Measurements from ENCODE around the gene GLIS2.

The GLIS2 gene

DNA sequence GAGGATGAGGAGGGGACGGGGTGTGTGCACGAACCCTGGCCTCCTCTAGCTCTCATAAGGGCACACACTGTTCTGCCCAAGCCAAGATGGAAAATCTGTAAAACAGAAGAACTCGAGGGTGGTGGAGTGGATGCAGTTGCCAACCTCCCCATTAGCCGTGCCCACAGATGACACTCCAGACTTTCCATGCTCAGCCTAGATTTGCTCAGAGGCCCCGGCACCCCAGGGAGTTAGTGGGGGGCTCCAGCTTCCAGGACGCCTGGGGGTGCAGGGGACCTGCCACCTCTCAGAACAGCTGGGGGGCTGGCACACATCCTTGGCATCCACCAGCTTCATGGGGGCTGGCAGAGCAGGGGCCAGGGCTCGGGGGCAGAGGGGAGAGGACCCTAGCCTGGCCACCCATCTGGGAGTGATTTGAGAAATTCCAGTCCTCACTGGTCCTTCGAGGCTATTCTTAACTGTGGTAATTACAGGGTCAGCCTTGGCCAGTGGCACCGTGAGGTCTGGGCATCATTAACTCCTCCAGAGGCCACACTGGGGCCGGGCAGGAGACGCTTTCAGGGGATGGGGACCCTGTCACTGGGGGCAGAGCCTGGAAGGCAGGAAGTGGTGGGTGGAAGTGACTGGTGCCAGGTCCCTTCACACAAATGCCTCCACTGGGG lies 70.1 kb downstream of the GLIS2 start:
- no peak for DNase-seq

DNA sequence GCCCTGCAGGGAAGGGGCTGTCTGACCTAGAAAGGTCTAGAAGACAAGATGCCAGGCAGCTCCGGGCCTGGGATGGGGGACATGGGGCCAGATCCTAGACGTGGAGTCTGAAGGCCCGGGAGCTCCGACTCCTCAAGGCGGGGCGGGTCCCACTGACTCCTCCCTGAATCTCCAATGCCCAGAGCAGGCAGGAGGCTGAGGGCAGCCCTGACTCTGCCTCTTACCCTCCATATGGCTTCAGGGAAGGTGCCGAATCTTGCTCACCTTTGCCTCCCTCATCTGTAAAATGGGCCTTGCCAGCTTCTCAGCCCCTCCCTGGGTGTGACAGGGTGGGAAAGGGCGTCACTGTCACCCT lies 70.6 kb downstream of the GLIS2 start:
- no peak for DNase-seq

DNA sequence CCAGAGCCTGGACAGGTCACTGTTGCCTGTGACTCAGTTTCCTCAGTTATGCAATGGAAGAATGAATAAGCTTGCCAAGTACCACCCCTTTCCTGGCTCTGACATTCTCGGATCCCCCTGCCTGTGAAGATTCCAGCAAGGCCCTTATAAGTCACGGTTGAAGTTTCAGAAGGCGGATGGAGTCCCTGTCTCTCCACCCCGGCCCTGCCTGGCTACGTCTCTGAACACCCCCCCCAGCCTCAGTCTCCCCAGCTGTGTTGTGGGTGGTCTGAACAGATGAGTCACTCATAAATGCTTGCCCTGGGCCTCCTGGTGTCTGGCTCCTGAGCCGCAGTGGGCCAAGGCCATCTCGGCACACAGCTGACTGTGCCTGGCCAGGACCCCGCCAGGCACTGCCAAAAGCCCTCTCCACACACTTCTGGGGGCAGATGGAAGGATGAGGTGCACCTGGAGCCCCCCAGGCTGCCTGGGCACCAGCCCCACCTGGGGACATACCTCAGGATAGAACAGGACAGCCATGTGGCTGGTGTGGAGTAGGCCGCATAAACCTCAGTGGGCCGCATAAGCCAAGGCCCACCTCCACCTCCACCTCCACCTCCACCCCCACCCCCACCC lies 71.2 kb downstream of the GLIS2 start:
- DNase-seq: no peak

DNA sequence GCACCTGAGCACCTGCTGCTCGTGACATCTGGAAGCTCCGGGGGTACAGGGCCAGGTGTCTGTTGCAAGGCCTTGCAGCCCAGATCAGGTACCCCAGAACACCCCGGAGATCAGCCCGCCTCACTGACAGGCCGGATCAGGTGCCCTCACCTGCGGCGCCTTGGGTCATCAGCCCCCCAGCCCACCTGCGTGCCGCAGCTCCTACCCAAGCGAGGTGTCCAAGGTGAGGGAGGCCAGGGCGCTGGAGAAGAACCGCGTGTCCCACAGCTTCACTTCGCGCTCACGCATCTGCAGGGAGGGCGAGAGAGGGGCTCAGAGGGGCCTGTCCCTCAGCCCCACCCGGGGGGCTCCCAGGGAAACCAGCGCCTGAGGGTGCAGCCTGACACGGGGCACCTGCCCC lies 71.9 kb downstream of the GLIS2 start:
- no peak for DNase-seq

DNA sequence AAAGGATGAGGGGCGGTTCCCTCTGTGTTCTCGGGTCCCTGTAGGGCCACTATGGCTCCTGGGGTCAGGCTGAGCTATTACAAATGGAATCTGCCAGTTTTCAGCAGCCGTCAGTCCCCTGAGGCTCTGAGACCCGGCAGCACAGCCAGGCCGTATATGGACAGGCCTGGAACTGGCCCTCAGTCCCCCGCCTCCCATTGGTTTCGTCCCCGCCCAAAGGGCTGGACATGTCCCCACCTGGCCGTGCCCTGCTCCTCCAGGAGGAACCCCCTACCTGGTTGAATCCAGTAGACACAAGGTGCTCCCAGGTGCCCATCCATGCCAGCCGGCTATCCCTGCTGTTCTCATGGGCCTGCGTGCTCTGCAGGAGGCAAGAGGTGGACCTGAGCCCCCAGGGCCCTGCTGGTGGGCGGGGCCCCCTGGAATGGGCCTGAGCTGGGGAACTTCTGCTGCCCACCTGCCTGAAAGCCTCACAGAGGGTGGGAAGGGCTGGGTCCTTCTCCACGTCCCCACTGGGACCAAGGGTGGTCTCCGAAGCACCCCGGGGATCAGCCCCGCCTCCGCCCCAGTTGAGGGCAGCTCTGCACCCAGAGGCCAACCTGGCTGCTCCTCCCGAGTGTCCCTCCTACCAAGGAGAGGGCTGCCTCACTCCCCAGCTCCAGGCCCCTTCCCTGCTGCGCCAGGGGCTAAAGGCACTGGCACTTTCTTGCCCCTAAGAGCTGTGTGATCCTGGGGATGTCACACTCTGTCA lies 72.6 kb downstream of the GLIS2 start:
- DNase-seq: no peak

All from activated T-cell treated with anti-CD3 and anti-CD28 coated beads, Interleukin-2, amount 50 U/mL, for 1 hour (primary cell).